Measurements from ENCODE around the gene PLPPR5. TPM values are rescaled to one million over a fixed set of nuclear protein-coding genes. Genes with fewer than 3 reads are reported as not detected.
"Not testable (repeated sequence)": the region's sequence is repeated elsewhere in the genome, so short reads cannot be mapped to it uniquely, and the experiment has no call there.

PLPPR5 gene
- total RNA-seq, 2 experiments from 2014 or later: not detected

DNA sequence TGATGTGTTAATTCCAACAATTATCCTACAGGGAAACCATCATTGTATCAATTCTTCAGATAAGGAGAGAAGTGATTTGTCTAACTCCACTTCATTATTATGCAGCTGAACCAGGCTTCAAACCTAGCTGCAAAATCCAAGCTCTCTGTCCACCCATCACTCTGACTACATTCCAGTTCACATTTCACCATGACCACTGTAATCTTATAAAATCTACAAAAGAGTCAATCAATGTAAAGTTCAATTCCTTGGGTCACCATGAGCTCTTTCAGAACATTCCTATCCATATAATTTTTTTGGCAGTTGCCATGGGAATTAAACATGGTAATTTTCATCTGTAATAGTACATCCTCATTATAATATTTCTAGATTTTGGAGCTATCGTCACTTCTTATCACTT lies 100.9 kb downstream of the PLPPR5 start:
- no peak for DNase-seq
- ChIA-PET CTCF (no interaction called here), POLR2A (no interaction called here)
- H3K4me1 Mint-ChIP-seq (ENCODE audit: low read depth): no peaks in the 10 kb centered on the region
- no peak overlapping the region for H3K4me3 Mint-ChIP-seq
- no peaks in the 10 kb centered on the region for H3K36me3 Mint-ChIP-seq
- H3K27ac Mint-ChIP-seq: no peak overlapping the region
- intact Hi-C loops (cut with micrococcal nuclease): no loop called here
- H3K9me3 Mint-ChIP-seq: no peaks in the 10 kb centered on the region
- no peaks in the 10 kb centered on the region for H3K27me3 Mint-ChIP-seq

DNA sequence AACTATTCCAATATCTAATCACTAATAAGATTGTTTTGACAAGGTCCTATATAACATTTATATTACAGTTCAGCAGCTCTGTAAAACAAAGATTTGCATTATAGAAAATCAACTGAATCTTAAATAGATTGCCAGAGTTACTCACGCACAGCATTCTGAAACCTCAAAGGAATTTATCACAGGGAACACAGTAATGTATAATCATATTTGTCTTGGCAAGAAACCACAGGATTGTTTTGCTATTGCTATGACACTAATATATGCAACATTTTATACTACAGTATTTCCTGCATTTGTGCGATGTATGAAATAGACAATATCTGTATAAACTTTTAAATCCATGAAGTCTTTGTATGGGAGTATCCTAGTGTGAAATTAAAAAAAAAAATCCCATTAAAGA lies 101.4 kb downstream of the PLPPR5 start:
- POLR2A ChIA-PET: no interaction called here
- intact Hi-C loops (cut with micrococcal nuclease): no loop called here
- H3K36me3 Mint-ChIP-seq: no peaks in the 10 kb centered on the region
- H3K27ac Mint-ChIP-seq: no peak overlapping the region
- no peaks in the 10 kb centered on the region for H3K4me1 Mint-ChIP-seq (ENCODE audit: low read depth)
- CTCF ChIA-PET: no interaction called here
- H3K4me3 Mint-ChIP-seq: no peak overlapping the region
- H3K27me3 Mint-ChIP-seq: no peaks in the 10 kb centered on the region
- DNase-seq: no peak
- H3K9me3 Mint-ChIP-seq: no peaks in the 10 kb centered on the region

- H3K27me3 Mint-ChIP-seq: no peaks in the 10 kb centered on the region
- peaks cover 5% of the 10 kb centered on the region for H3K36me3 Mint-ChIP-seq
- no peak overlapping the region for H3K4me3 Mint-ChIP-seq
- peaks cover 13% of the 10 kb centered on the region for H3K9me3 Mint-ChIP-seq
- DNase-seq: no peak
- no peak overlapping the region for H3K27ac Mint-ChIP-seq
- ChIA-PET CTCF (no interaction called here), POLR2A (no interaction called here)
- no peaks in the 10 kb centered on the region for H3K4me1 Mint-ChIP-seq (ENCODE audit: low read depth)
- intact Hi-C loops (cut with micrococcal nuclease): no loop called here
Observed at GRCh38 chr1:98898940-98899339, 105.7 kb downstream of the PLPPR5 start.

DNA sequence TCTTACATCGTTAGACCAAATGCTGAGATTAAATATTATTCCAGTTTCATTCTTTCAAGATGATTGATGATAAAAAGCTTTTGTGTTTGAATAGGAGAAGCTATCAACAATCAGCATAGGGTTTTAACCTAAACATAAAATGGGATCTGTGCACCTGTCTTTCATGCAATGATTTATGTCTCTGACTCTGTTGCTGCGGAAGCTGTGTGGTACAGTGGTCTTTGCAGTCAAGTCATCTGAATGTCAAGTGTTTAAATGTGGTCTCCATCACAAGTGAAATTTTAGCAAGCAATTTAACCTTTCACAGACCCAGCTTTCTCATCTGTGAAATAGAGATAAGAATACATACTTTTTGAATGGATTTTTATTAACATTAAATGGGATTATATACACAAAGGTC lies 107.2 kb downstream of the PLPPR5 start:
- no peaks in the 10 kb centered on the region for H3K4me1 Mint-ChIP-seq (ENCODE audit: low read depth)
- intact Hi-C loops (cut with micrococcal nuclease): no loop called here
- peaks cover 5% of the 10 kb centered on the region for H3K36me3 Mint-ChIP-seq
- no peaks in the 10 kb centered on the region for H3K27me3 Mint-ChIP-seq
- H3K27ac Mint-ChIP-seq: no peak overlapping the region
- POLR2A ChIA-PET: no interaction called here
- no peak for DNase-seq
- no peak overlapping the region for H3K4me3 Mint-ChIP-seq
- H3K9me3 Mint-ChIP-seq: peaks cover 13% of the 10 kb centered on the region
- CTCF ChIA-PET: no interaction called here

GRCh38 chr1:98896711-98897445 lies 107.8 kb downstream of the PLPPR5 start:
- Mint-ChIP-seq H3K4me3 (no peak overlapping the region), H3K36me3 (peaks cover 5% of the 10 kb centered on the region), H3K9me3 (peaks cover 13% of the 10 kb centered on the region), H3K27me3 (no peaks in the 10 kb centered on the region), H3K4me1 (ENCODE audit: low read depth) (no peaks in the 10 kb centered on the region), H3K27ac (no peak overlapping the region)
- ChIA-PET CTCF (interaction anchor here (0.7 kb wide), 1 partner anchor 604 kb away, joined by 3 read pairs; no protein-coding TSS in a partner anchor), POLR2A (no interaction called here)
- no peak for DNase-seq
- intact Hi-C loops (cut with micrococcal nuclease): no loop called here

DNA sequence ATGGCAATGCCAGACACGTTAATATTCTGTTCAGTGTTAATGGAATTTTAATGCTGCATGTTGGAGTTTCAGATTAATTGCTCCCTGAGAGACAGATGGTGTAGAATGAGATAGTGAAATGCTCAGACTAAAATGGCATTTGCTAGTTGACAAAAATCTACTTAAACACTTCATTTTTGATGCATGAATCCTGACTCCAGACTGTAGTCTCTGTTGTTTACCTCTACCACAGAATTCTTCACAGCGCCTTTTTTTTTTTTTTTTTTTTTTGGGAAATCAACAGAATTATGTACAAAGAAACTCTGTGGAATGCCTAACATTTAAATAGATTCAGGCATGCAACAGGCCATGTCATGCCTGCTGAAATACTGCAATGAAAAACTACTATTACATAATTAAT lies 111.3 kb downstream of the PLPPR5 start:
- no peak overlapping the region for H3K27ac Mint-ChIP-seq
- CTCF ChIA-PET: no interaction called here
- no peak for DNase-seq
- peaks cover 13% of the 10 kb centered on the region for H3K9me3 Mint-ChIP-seq
- peaks cover 5% of the 10 kb centered on the region for H3K36me3 Mint-ChIP-seq
- no peaks in the 10 kb centered on the region for H3K27me3 Mint-ChIP-seq
- intact Hi-C loops (cut with micrococcal nuclease): no loop called here
- H3K4me1 Mint-ChIP-seq (ENCODE audit: low read depth): peaks cover 6% of the 10 kb centered on the region
- POLR2A ChIA-PET: no interaction called here
- no peak overlapping the region for H3K4me3 Mint-ChIP-seq

- CTCF ChIA-PET: interaction anchor here (1.2 kb wide), 1 partner anchor 23 kb away, joined by 3 read pairs; no protein-coding TSS in a partner anchor
- Mint-ChIP-seq H3K4me1 (ENCODE audit: low read depth) (peaks cover 6% of the 10 kb centered on the region), H3K27me3 (no peaks in the 10 kb centered on the region), H3K36me3 (no peaks in the 10 kb centered on the region), H3K27ac (no peak overlapping the region), H3K4me3 (no peak overlapping the region), H3K9me3 (peaks cover 6% of the 10 kb centered on the region)
- no peak for DNase-seq
- intact Hi-C loops (cut with micrococcal nuclease): loop anchor here (5.0 kb wide), 1 partner anchor 97 kb away; no protein-coding TSS in a partner anchor
- POLR2A ChIA-PET: no interaction called here
Observed at GRCh38 chr1:98888869-98889268, 115.8 kb downstream of the PLPPR5 start.

DNA sequence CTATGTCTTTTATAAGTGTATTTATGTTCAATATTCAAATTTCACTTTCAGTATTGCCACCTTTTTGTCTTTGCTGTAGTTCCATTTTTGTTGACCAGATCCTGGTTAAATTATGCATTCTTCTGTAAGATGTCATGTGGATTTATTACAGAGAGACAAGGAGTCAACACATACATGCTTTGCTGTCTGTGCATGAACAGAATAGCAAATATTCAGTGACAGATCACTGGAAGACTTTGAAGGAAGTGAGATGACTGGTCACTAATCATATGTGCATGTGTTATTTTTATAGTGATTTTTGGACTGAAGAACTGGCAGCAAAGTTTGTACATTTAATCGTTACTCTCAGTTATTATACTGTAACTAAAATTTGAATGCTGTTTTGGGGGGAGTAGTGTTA lies 117.2 kb downstream of the PLPPR5 start:
- H3K4me3 Mint-ChIP-seq: no peak overlapping the region
- intact Hi-C loops (cut with micrococcal nuclease): loop anchor here (5.0 kb wide), 1 partner anchor 95 kb away; no protein-coding TSS in a partner anchor
- DNase-seq: no peak
- ChIA-PET POLR2A (no interaction called here), CTCF (no interaction called here)
- H3K9me3 Mint-ChIP-seq: peaks cover 6% of the 10 kb centered on the region
- no peak overlapping the region for H3K27ac Mint-ChIP-seq
- no peaks in the 10 kb centered on the region for H3K36me3 Mint-ChIP-seq
- peaks cover 6% of the 10 kb centered on the region for H3K4me1 Mint-ChIP-seq (ENCODE audit: low read depth)
- no peaks in the 10 kb centered on the region for H3K27me3 Mint-ChIP-seq

- Mint-ChIP-seq H3K4me1 (ENCODE audit: low read depth) (no peaks in the 10 kb centered on the region), H3K36me3 (peaks cover 8% of the 10 kb centered on the region), H3K27ac (no peak overlapping the region), H3K4me3 (no peak overlapping the region), H3K27me3 (no peaks in the 10 kb centered on the region), H3K9me3 (peaks cover 21% of the 10 kb centered on the region)
- ChIA-PET POLR2A (no interaction called here), CTCF (no interaction called here)
- DNase-seq: no peak
- intact Hi-C loops (cut with micrococcal nuclease): loop anchor here (5.0 kb wide), 1 partner anchor 93 kb away; no protein-coding TSS in a partner anchor
Observed at GRCh38 chr1:98884864-98885263, 119.8 kb downstream of the PLPPR5 start.

GRCh38 chr1:98881901-98882300 lies 122.8 kb downstream of the PLPPR5 start:
- CTCF ChIA-PET: no interaction called here
- intact Hi-C loops (cut with micrococcal nuclease): no loop called here
- H3K4me3 Mint-ChIP-seq: no peak overlapping the region
- no peak overlapping the region for H3K27ac Mint-ChIP-seq
- POLR2A ChIA-PET: no interaction called here
- H3K36me3 Mint-ChIP-seq: peaks cover 14% of the 10 kb centered on the region
- H3K4me1 Mint-ChIP-seq (ENCODE audit: low read depth): no peaks in the 10 kb centered on the region
- no peak for DNase-seq
- no peaks in the 10 kb centered on the region for H3K27me3 Mint-ChIP-seq
- peaks cover 39% of the 10 kb centered on the region for H3K9me3 Mint-ChIP-seq

- H3K4me1 Mint-ChIP-seq (ENCODE audit: low read depth); H3K27me3 Mint-ChIP-seq; DNase-seq; CTCF ChIA-PET; intact Hi-C loops (cut with micrococcal nuclease); H3K27ac Mint-ChIP-seq; H3K4me3 Mint-ChIP-seq; POLR2A ChIA-PET: not testable (repeated sequence)
- peaks cover 44% of the 10 kb centered on the region for H3K9me3 Mint-ChIP-seq
- H3K36me3 Mint-ChIP-seq: peaks cover 14% of the 10 kb centered on the region
Observed at GRCh38 chr1:98881234-98881633, 123.4 kb downstream of the PLPPR5 start.

DNA sequence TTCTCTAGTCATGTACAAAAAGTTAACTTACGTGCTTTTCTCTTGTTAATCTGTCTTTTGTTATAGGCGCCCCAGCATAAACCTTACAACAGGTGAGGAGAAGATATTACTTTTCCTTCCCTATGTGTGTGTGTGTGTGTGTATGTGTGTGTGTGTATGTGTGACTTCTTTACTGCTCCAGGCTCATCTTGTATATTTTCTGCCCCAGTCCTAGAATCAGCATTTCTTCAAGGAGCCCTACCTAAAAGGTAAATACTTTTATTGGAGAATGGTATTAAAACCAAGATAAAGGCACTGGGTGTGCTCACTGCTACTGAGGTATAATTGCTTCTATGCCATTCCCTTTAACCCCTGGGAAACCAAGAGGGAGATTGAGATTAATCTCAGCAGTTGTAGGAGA lies 129.8 kb downstream of the PLPPR5 start:
- H3K4me1 Mint-ChIP-seq (ENCODE audit: low read depth): peaks cover 21% of the 10 kb centered on the region
- H3K4me3 Mint-ChIP-seq: no peak overlapping the region
- H3K9me3 Mint-ChIP-seq: peaks cover 50% of the 10 kb centered on the region
- ChIA-PET POLR2A (no interaction called here), CTCF (no interaction called here)
- no peak overlapping the region for H3K27ac Mint-ChIP-seq
- peaks cover 25% of the 10 kb centered on the region for H3K36me3 Mint-ChIP-seq
- intact Hi-C loops (cut with micrococcal nuclease): no loop called here
- DNase-seq: no peak
- no peaks in the 10 kb centered on the region for H3K27me3 Mint-ChIP-seq

Data from activated CD4-positive, alpha-beta memory T cell treated with anti-CD3 and anti-CD28 coated beads for 36 hours (primary cell).